Lung (tissue), 12 donors: ENCODE results near the gene KIDINS220. TPM values are rescaled to one million over a fixed set of nuclear protein-coding genes. Genes with fewer than 3 reads are reported as not detected.

Source experiments
- ATAC-seq: fragments of 200-7000 bp; cut with Tn5 transposase; one replicate; pipeline ENCODE4 v1.9.1; 2020; ENCODE audit warnings: moderate number of reproducible peaks; ENCODE audit not compliant: insufficient read depth, low FRiP score
- DNase-seq, 3 donors: peaks; one replicate each; pipeline ENCODE4 v3.0.0-alpha.2; 2013 to 2017
- H3K27ac ChIP-seq, 2 donors: one replicate each; pipeline ENCODE4 v1.5.1; 2013; ENCODE audit warnings: mild to moderate bottlenecking in 2 of 2, moderate library complexity in 2 of 2, control low read depth in 1 of 2, inconsistent platforms in 1 of 2, low read depth in 1 of 2, low read length in 1 of 2
- H3K27me3 ChIP-seq, 3 donors: one replicate each; pipeline ENCODE4 v1.5.1; 2013; ENCODE audit warnings: low read length in 2 of 3; ENCODE audit not compliant: control insufficient read depth in 3 of 3, insufficient read depth in 3 of 3
- H3K36me3 ChIP-seq, 4 donors: one replicate each; pipeline ENCODE4 v1.5.1; 2013; ENCODE audit warnings: low read length in 4 of 4, mild to moderate bottlenecking in 1 of 4, moderate library complexity in 1 of 4; ENCODE audit not compliant: control insufficient read depth in 4 of 4, insufficient read depth in 4 of 4
- H3K4me1 ChIP-seq, 5 donors: one replicate each; pipeline ENCODE4 v1.5.1; 2013; ENCODE audit warnings: low read length in 5 of 5, mild to moderate bottlenecking in 2 of 5, moderate library complexity in 1 of 5; ENCODE audit not compliant: control insufficient read depth in 5 of 5, insufficient read depth in 5 of 5
- H3K4me3 ChIP-seq: one replicate; pipeline ENCODE4 v1.5.1; 2013; ENCODE audit warnings: mild to moderate bottlenecking, control low read depth, moderate library complexity
- H3K9ac ChIP-seq, 2 donors: one replicate each; pipeline ENCODE4 v1.5.1; 2013; ENCODE audit warnings: low read length in 2 of 2, control low read depth in 1 of 2; ENCODE audit not compliant: insufficient read depth in 1 of 2
- H3K9me3 ChIP-seq, 4 donors: one replicate each; pipeline ENCODE4 v1.5.1; 2013; ENCODE audit warnings: low read length in 3 of 4, mild to moderate bottlenecking in 1 of 4, moderate library complexity in 1 of 4; ENCODE audit not compliant: control insufficient read depth in 4 of 4, insufficient read depth in 3 of 4
- CTCF ChIP-seq: IDR thresholded peaks from 2 replicates; pipeline ENCODE4 v1.5.1; 2012; ENCODE audit warnings: mild to moderate bottlenecking; ENCODE audit errors: control extremely low read depth, extremely low read depth
- WGBS, 2 donors: extraction: QIAGEN DNeasy Blood & Tissue Kit; methylation state at CpG; one replicate each; pipeline ENCODE4 v1.1.7; 2013; 5-methylcytosine and 5-hydroxymethylcytosine counted together
- polyA plus RNA-seq, 2 donors: library from polyadenylated mRNA; stranded (reverse); fragments of 200-250 nt; gene quantifications; one replicate each; pipeline ENCODE4 v1.2.1, GENCODE V29; 2013
- total RNA-seq, 2 donors: library from RNA; depleted of rRNA in 1 of 2; stranded (reverse); fragments of >200 nt in 1 of 2; gene quantifications; one replicate each; pipeline ENCODE4 v1.2.1, GENCODE V29; 2014 to 2021
- donor health status: control.
- donor health status: control.
- donor health status: Bipolar disorder and iron deficiency.
- donor health status: healthy.
- donor health status: DM: yes; HTN: yes; CAD: no.

KIDINS220 gene
- total and polyA plus RNA-seq, 4 donors, result 16.2 to 211 (median 36.4) TPM

- 93% methylated on average over 2 of the region's 2 CpGs for WGBS, 2 donors
- Histone ChIP-seq H3K4me3 (no peak overlapping the region), H3K36me3 (peaks cover 0 to 11% (median 5%) of the 10 kb centered on the region in 4 donors), H3K4me1 (no peaks in the 10 kb centered on the region), H3K9me3 (no peaks in the 10 kb centered on the region), H3K27me3 (no peaks in the 10 kb centered on the region), H3K27ac (no peak overlapping the region), H3K9ac (no peak overlapping the region)
- no peak for TF ChIP-seq CTCF
- no peak for DNase-seq
- no peak for ATAC-seq
Measured at GRCh38 chr2:8870441-8870840, 33.0 kb upstream of the KIDINS220 start.

GRCh38 chr2:8867363-8867762 lies 29.9 kb upstream of the KIDINS220 start:
- no peak overlapping the region for H3K27ac ChIP-seq
- no peak overlapping the region for H3K9ac ChIP-seq
- no peak for DNase-seq
- H3K4me3 ChIP-seq, result no peak overlapping the region
- no peaks in the 10 kb centered on the region for H3K9me3 ChIP-seq
- peaks cover 0 to 2% (median 0%) of the 10 kb centered on the region in 5 donors for H3K4me1 ChIP-seq
- peaks cover 0 to 15% (median 8%) of the 10 kb centered on the region in 4 donors for H3K36me3 ChIP-seq
- no peak for TF ChIP-seq CTCF
- H3K27me3 ChIP-seq, result no peaks in the 10 kb centered on the region
- ATAC-seq, result no peak
- WGBS, 2 donors, result 90 to 91% methylated on average over 3 of the region's 3 CpGs

- peaks cover 0 to 10% (median 6%) of the 10 kb centered on the region in 4 donors for H3K36me3 ChIP-seq
- peaks cover 0 to 3% (median 0%) of the 10 kb centered on the region in 5 donors for H3K4me1 ChIP-seq
- TF ChIP-seq CTCF, result no peak
- ATAC-seq (no peak), DNase-seq (no peak)
- no peak overlapping the region for H3K27ac ChIP-seq
- no peak overlapping the region for H3K9ac ChIP-seq
- no peaks in the 10 kb centered on the region for H3K27me3 ChIP-seq
- H3K4me3 ChIP-seq, result no peak overlapping the region
- no peaks in the 10 kb centered on the region for H3K9me3 ChIP-seq
- WGBS, 2 donors, result 85 to 99% methylated on average over 10 of the region's 10 CpGs
Measured at GRCh38 chr2:8863331-8863953, 26.0 kb upstream of the KIDINS220 start.

GRCh38 chr2:8862230-8862629 lies 24.8 kb upstream of the KIDINS220 start:
- 68 to 83% methylated on average over 7 of the region's 7 CpGs for WGBS, 2 donors
- no peak overlapping the region for H3K27ac ChIP-seq
- H3K36me3 ChIP-seq, result peaks cover 0 to 6% (median 4%) of the 10 kb centered on the region in 4 donors
- H3K9ac ChIP-seq, result no peak overlapping the region
- DNase-seq (no peak), ATAC-seq (peak; percentile 34)
- no peaks in the 10 kb centered on the region for H3K27me3 ChIP-seq
- TF ChIP-seq CTCF, result no peak
- H3K9me3 ChIP-seq, result no peaks in the 10 kb centered on the region
- no peak overlapping the region for H3K4me3 ChIP-seq
- peaks cover 0 to 3% (median 0%) of the 10 kb centered on the region in 5 donors for H3K4me1 ChIP-seq
